ENCODE results near the gene PTPRE.

Gene PTPRE

DNA sequence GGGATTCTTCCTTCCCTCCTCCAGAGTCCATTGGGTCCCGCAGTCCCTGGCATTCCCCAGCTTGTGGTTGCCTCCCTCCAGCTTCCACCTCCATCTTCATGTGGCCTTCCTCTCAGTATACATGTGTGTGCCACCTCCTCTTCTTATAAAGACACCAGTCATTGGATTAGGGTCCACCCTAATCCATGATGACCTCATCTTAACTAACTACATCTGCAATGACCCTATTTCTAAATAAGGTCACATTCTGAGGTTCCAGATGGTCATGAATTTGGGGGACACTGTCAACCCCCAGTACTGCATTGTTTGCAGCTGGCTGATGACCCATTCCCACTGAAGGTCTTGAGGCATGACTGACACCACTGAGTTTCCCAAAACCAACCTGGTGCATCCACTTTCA lies 99.0 kb downstream of the PTPRE start:
- no peak for DNase-seq

- DNase-seq, result no peak
These were observed 100.2 kb downstream of the PTPRE start for GRCh38 chr10:128007056-128007455.

DNA sequence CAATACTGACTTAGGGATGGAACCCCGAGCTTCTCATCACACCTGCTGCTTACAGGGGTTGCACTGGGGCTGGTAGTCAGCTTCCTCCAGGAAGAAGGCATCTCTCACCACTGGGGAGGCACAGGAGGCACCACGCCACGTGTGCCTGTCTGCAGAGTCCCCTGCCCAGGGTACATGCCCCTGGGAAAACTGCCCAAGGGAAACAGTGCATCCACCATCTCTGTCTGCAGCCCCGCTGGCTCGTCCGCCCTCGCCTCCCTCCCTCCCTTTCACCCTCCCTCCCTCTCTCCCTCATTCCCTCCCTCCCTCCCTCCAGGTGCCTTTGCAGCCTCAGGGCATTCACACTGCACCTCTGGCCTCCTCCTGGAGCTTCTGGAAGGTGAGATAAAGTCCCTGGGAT lies 101.1 kb downstream of the PTPRE start:
- DNase-seq, result no peak

DNA sequence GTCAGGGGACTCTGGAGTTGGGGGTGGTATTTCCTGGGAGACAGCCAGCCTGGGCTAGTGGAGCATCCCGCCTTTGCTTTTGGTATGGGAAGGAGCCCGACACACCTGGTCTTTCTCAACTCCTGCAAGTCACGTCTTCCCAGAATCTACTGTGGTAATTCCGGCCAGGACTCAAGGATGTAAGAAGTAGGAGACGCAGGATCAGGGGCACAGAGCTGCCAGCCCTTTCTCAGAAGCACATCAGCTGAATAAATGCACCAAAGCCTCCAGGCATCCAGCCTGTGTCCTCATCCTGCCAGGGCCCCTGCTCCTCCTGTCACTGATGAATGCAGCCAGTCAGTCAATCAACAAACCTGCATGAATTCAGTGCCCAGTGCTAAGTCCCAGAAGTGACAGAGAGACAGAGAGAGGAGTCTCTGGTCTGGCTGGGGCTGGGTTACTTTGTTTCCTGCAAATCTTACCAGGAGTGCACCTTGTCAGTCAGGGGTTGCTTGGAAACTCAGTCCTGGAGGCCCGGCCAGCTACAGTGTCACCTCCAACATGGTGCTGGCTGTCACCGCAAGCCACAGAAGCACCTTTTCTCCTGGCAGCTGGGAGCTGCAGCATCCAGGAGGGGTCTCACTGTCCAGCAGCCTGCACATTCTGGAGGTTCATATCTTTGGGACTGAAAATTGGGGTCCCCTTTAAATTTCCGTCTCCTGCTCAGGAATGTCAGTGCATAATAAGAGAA lies 101.8 kb downstream of the PTPRE start:
- no peak for DNase-seq

DNA sequence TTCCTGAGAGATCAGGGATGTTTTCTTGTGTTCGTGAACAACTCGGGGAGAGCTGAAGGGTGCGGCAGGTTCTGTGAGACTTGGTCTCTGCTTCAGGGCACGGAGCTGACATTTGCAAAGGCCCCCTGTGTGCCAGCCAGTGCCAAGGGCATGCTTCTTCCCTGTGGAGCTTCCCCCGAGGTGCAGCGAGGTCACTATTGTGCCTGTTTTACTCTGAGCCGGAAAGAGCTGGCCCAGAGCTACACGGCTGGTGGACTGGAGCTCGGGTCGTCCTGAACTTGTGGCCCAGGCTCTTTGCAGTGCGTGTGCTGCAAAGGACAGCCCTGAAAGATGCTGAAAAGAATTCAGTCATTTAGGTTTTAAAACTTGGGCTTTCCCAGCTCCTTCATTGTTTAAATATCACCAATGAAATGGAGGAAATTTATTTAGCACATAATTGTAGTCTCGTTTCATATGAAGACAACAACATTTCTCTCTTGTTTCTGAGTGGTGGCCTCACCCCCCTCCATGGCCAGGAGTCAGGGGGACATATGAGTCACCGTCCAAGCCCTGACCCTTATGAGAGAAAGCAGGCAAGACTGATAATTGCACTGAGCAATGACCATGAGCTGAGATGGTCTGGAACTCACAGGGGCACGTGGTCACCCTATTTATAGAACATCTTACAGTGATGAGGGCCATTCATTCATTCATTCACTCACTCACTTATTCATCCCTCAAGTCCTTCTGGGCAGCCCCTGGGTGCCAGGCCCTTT lies 102.6 kb downstream of the PTPRE start:
- no peak for DNase-seq

DNA sequence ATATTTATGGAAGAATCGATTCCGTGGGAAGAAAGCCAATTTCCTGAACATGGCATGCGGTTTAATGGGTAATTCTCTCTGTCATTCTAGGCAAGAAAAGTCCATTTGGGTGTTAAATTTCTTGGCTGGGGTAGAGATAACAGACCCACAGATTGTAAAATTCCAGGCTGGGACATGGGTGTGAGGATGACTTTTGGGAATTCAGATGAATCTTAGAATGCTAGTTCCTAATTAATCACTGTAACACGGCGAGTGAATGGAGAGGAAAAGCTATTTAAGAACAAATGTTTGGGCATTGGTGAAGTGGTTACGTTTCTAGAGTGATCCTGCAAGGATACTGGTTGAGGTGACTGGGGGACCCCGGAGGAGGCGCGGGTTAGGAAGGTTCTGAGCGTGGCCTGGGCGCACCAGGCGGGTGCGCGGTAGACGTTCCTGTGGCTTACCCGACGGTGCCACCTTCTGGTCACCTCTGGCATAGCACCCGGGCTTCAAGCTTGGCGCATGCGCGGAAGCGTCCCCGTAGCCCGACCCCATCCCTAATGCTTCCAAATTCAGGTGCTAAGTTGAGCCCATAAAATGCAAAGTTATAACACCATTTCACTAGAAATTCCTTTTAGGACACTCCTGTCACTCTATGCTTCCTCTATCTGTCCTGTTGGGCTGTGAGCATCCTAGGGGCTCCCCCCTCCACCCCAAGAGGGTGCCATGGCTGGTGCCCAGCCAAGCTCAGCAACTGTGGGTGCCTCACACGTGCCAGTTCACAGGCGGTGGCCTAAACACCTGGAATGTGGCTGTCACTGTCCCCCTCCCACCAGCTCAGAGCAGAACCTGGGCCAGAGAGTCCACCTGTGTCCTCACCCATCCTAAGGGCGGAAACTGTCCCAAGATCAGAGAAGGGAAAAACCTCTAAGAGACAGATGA lies 104.4 kb downstream of the PTPRE start:
- DNase-seq, result peak; percentile 87

- DNase-seq, result no peak
These were observed 106.7 kb downstream of the PTPRE start for GRCh38 chr10:128013626-128014025.

GRCh38 chr10:128014236-128014635 lies 107.3 kb downstream of the PTPRE start:
- DNase-seq, result no peak

DNA sequence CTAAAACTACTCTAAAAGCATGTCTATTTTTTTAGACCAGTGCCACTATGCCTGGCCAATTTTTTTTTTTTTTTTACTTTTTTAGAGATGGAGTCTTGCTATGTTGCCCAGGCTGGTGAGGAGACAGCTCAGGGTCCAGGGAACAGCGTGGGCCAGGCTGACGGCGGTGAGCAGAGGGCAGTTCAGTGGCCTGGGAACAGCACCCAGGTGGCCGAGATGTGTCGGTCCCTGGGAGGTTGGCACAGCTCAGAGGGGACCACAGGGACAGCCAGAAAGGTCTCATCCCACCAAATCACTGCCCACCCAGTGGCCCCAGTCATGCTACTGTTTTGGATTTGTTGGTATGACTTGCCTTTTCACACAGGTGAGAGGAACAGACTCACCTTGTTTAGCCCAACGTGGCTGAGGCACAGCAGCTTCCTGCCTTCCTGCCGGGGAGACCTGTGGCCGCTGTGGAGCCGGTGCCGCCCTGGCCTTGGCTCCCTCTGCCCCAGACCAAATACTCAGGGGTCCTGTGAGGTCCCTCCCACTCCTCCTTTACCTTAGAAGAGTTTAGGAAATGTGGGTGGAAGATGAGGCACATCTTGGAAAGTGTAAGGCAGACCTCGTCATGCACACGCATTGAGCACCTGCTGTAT lies 109.6 kb downstream of the PTPRE start:
- DNase-seq, result no peak

GRCh38 chr10:128017822-128018221 lies 110.9 kb downstream of the PTPRE start:
- DNase-seq, result no peak

DNA sequence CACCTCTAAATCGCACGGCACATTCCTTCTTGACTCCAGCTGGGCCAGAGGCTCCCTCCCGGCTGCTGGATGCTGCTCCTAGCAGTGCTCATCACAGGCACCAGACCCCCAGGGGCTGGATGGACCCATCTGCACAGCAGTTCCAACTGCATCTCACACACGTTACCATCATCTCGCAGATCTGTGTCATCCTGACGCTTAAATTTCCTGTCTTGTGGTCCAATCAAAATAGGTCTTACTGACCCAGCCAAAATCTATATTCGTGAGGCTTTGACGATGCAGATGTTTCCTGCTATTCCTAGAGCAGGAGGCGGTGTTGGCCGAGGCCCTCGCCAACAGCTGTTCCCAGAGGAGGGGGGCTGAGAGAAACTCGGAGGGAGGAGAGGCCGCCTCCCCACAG lies 111.3 kb downstream of the PTPRE start:
- DNase-seq, result no peak

- DNase-seq, result no peak
These were observed 111.8 kb downstream of the PTPRE start for GRCh38 chr10:128018691-128019090.

GRCh38 chr10:128022261-128023196 lies 115.6 kb downstream of the PTPRE start:
- no peak for DNase-seq

DNA sequence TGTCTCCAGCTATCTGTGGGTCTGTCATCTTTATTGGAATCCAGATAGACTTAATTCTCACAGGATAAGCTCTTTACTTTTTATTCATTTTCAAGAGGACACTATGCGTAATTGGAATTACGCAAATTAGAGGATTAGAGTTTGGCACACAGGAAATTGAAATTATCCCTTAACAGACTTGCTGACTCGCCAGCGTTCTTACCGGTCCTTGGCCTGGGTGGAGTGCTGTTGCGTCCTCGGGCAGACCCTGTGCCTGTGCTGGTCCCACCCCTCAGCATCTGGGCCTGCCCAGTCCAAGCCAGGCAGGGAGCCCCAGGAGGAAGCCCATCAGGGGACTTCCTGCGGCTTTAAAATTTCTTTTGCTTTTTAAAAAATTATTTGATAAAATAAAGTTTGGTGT lies 117.5 kb downstream of the PTPRE start:
- no peak for DNase-seq

GRCh38 chr10:128025437-128025836 lies 118.5 kb downstream of the PTPRE start:
- no peak for DNase-seq

DNA sequence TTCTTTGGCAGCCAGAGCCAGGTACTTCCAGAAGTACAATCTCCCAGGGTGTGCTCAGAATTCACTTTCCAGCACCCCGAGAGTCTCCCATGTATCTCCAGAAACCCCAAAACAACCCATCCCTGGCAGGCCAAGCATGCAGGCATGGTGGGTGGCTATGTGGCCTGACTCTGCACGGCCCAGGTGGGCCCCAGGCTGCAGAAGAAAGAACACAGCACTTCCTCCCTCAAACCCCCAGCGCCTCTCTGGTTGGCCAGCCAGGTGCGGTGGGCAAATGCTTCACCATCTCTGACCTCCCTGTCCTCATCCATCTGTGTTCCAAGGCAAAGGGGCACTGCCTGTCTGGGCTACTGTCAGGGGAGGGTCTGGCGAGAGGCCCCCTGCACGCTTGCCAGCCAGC lies 119.0 kb downstream of the PTPRE start:
- DNase-seq, result no peak

- no peak for DNase-seq
These were observed 119.9 kb downstream of the PTPRE start for GRCh38 chr10:128026615-128027300.

GRCh38 chr10:128027306-128027705 lies 120.4 kb downstream of the PTPRE start:
- no peak for DNase-seq

- no peak for DNase-seq
These were observed 121.1 kb downstream of the PTPRE start for GRCh38 chr10:128027822-128028507.

GRCh38 chr10:128028508-128029289 lies 121.8 kb downstream of the PTPRE start:
- DNase-seq, result no peak

All from CD4-positive, alpha-beta T cell treated with Interleukin-10 for 1 hour (primary cell).